NCI-H1436 (cell line): ENCODE measurements around the gene MMP14.

ENCODE experiments used
- DNase-seq: peaks from one replicate; lab custom pipeline; 2025; lab: John Stamatoyannopoulos, UW

MMP14 gene

GRCh38 chr14:22861651-22862050 lies 25.3 kb downstream of the MMP14 start:
- no peak for DNase-seq

- no peak for DNase-seq
These were observed 28.6 kb downstream of the MMP14 start for GRCh38 chr14:22864979-22865378.

GRCh38 chr14:22865424-22866405 lies 29.3 kb downstream of the MMP14 start:
- no peak for DNase-seq

DNA sequence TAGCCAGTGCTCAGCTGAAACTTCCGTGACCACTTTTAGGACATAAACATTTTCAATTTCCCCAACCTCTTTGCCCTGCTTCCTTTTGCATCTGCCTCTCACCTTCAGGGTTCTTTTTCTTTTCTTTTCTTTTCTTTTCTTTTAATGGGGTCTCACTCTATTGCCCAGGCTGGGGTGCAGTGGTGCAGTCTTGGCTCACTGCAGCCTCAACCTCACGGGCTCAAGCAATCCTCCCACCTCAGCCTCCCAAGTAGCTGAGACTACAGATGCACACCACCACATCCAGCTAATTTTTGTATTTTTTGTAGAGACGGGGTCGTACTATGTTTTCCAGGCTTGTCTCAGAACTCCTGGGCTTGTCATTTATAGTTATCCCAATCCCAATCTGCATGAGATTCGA lies 30.5 kb downstream of the MMP14 start:
- DNase-seq, result no peak

GRCh38 chr14:22870811-22871223 lies 34.4 kb downstream of the MMP14 start:
- peak; percentile 11 for DNase-seq

DNA sequence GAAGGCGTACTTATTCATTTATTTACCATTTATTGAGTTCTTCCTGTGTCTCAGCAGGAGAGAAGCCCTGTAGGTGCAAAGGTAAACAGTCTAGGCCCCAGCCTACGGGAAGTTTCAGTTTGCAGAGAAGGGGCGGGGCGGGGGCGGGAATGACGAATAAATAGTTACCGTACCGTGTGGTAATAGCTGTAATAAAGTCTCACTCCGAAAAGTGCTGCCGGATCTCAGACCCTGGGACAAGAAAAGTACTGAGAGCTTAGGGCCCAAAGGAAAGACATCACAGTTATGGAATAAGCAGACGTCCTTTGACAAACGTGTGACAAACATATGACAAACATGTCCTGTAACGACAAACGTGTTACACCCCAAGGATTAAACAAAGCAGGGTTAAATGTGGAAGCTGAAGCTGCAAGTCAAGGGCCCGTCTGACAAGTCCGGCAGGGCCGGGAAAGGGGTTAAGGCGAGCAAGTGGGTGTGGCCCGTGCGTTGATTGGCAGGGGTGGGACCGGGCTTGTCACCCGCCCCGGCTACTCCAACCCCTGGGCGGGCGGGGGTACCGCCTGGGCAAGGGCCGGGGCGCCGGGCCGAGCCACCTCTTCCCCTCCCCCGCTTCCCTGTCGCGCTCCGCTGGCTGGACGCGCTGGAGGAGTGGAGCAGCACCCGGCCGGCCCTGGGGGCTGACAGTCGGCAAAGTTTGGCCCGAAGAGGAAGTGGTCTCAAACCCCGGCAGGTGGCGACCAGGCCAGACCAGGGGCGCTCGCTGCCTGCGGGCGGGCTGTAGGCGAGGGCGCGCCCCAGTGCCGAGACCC lies 35.0 kb downstream of the MMP14 start, which contains the start of gene LRP10:
LRP10 (plus strand) TSS at position 517 of the 809 bp plus-strand sequence. CDS start 564 bp downstream, outside the sequence.
- DNase-seq, result peak; percentile 14

- DNase-seq, result peak; percentile 78
These were observed 35.8 kb downstream of the MMP14 start for GRCh38 chr14:22872033-22872832.

GRCh38 chr14:22872833-22873520 lies 36.6 kb downstream of the MMP14 start:
- DNase-seq, result no peak

GRCh38 chr14:22875003-22875747 lies 38.8 kb downstream of the MMP14 start:
- DNase-seq, result no peak

DNA sequence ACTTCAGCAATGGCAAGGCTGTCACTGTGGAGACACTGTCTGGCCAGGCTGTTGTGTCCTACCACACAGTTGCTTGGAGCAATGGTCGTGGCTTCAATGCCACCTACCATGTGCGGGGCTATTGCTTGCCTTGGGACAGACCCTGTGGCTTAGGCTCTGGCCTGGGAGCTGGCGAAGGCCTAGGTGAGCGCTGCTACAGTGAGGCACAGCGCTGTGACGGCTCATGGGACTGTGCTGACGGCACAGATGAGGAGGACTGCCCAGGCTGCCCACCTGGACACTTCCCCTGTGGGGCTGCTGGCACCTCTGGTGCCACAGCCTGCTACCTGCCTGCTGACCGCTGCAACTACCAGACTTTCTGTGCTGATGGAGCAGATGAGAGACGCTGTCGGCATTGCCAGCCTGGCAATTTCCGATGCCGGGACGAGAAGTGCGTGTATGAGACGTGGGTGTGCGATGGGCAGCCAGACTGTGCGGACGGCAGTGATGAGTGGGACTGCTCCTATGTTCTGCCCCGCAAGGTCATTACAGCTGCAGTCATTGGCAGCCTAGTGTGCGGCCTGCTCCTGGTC lies 39.4 kb downstream of the MMP14 start:
- no peak for DNase-seq

GRCh38 chr14:22877000-22877501 lies 40.7 kb downstream of the MMP14 start:
- no peak for DNase-seq

DNA sequence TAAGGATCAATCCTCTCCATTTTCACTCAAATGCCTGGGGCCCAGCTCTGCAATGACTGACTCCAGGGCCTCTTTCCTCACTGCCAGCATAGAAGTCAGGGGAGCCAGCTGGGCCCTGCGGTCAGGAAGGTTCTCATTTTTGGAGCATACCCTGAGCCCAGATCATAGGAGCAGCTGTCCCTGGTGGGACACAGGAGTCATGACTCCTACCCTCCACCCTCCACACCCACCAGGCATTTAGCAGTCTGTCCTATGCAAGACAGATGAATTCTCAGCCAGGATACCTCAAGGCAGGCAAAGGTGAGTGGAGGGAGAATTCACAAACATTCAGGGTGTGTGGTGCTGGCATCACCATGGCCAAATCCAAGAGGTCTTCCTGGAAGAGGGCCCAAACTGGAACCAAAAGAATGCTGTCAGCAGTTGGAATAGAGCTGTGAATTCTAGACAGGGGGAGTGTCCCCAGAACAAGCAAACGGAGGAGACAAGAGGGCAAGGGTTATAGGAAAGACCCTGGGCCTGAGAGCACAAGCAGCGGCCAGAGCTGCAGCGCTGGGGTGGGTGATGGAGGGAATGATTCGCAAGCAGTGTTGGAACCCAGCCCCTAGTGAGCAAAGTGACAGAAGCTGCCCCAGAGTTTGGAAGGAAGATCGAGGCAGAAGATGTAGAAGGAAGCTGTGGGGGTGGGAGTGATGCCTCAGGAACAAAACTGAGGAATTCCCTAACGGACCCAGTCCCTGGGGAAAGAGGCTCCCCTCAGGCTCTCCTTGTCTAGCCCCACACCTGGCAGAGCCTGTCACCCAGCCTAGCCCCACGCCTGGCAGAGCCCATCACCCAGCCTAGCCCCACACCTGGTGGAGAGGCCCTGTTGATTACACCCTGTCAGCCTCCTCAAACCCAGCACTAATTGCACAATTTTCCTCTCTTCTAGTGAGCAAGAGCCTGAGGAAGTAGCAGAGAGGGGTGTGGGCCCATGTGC lies 42.2 kb downstream of the MMP14 start:
- DNase-seq, result no peak

DNA sequence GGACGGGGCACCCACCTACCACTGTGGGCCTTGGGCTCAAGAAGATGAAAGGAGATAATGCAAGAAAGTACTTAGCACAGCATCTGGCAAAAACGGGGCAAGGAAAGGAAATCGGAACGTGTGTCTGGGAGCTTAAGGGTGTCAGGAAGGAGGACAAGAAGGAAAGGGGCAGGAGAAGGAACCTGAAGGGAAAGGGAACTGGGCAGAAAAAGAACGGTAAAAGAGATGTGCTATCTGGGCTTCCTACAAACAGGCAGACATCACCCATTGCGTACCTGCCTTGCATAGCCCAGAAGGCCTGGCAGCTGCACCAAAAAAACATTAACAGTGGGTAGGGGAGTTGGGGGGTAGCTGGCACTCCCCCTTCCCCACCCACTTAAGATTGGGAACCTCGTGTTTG lies 45.7 kb downstream of the MMP14 start:
- DNase-seq, result no peak

GRCh38 chr14:22882529-22883172 lies 46.3 kb downstream of the MMP14 start:
- peak; percentile 77 for DNase-seq

DNA sequence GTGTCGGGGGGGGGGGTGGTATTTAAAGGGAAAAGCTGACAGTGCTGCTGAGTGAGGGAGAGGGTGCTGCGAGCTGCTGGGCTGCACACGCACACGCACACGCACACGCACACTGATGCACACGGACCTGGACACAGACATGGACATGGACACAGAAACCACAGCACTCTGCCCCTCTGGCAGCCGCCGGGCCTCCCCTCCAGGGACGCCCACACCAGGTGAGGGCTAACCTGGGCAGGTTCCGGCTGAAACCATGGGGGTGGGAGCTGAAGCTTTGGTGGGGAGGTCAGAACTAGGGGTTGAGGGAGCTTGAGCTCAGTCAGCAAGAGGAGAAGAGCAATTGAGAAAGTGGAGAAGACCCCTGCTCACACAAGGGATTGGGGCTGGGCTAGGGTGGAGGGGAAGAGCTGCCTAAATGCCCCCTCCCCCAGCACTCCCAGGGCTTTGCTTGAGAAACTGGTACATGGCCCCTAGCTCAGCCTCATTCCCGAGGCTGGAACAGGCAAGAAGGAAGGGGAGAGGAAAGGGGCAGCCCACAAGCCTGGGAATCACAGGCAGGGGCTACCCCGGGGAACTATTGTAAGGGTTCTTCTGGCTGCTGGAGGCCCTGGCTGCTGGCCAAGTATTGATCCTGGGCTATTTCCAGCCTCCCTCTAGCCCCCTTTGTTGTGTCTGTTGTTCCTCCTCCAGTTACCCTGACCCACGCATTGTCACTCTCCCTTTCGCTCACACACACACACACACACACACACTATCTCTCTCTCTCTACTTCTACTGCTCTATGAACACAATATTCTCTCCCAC lies 47.0 kb downstream of the MMP14 start, which contains the start of gene REM2:
REM2 (plus strand) TSS at position 50 of the 804 bp plus-strand sequence; CDS start at position 116, 66 bp downstream.
- DNase-seq, result peak; percentile 2

DNA sequence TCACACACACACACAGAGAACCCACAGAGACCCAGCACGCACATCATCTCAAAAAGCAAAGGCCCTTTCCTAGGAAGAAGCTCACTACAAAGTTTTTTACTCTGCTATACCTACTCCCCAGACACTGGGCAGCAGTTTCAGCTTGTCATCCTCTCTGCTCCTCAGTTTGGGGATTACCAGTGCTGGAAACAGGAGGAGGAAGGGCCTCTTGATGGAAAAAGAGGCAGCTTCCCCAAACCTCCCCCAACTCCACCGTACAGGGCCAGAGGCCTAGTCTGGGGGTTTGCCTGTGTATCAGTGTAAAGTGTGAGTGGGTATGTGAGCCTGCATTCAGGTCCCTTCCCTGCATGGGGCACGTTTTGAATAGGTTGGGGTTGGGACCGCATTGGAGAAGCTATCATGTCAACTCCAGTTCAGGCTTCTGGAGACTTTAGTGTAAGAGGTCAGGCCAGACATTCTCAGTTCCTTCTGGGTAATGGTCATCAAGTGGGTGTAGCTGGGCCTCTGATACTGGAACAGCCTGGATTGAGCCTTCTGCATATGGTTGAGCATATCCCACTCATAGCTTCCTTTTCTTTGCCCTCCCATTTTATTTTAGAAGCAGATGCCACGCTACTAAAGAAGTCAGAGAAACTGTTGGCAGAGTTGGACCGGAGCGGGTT lies 47.8 kb downstream of the MMP14 start:
- DNase-seq, result no peak
